Measurements from ENCODE around the gene CELA2A.
"Not testable (repeated sequence)": the region's sequence is repeated elsewhere in the genome, so short reads cannot be mapped to it uniquely, and the experiment has no call there.

The CELA2A gene

GRCh38 chr1:15472587-15472986 lies 16.1 kb downstream of the CELA2A start:
- no peak for TF ChIP-seq CTCF (IDR thresholded peaks at IDR 0.05; ENCODE audit: insufficient read depth, low read depth, low read length, missing control alignments)
- H3K4me3 ChIP-seq (ENCODE audit: low read depth, low read length), result no peak overlapping the region
- no peak for DNase-seq (ENCODE audit: low read depth)

- DNase-seq (ENCODE audit: low read depth), result no peak
- H3K4me3 ChIP-seq (ENCODE audit: low read depth, low read length), result no peak within 1 kb of the TSS
- no peak for TF ChIP-seq CTCF (IDR thresholded peaks at IDR 0.05; ENCODE audit: insufficient read depth, low read depth, low read length, missing control alignments)
Measured at GRCh38 chr1:15475752-15476314, 19.3 kb downstream of the CELA2A start, which contains the start of gene CELA2B. Gene CELA2B (plus strand): TSS chr1:15476104. CDS start chr1:15476126, 22 bp downstream.

GRCh38 chr1:15476927-15477326 lies 20.4 kb downstream of the CELA2A start:
- DNase-seq (ENCODE audit: low read depth), result no peak
- TF ChIP-seq CTCF (IDR thresholded peaks at IDR 0.05; ENCODE audit: insufficient read depth, low read depth, low read length, missing control alignments), result no peak
- H3K4me3 ChIP-seq (ENCODE audit: low read depth, low read length), result no peak overlapping the region

- DNase-seq (ENCODE audit: low read depth), result no peak
- no peak overlapping the region for H3K4me3 ChIP-seq (ENCODE audit: low read depth, low read length)
- no peak for TF ChIP-seq CTCF (IDR thresholded peaks at IDR 0.05; ENCODE audit: insufficient read depth, low read depth, low read length, missing control alignments)
Measured at GRCh38 chr1:15477646-15478212, 21.2 kb downstream of the CELA2A start.

GRCh38 chr1:15479654-15480347 lies 23.3 kb downstream of the CELA2A start:
- TF ChIP-seq CTCF (IDR thresholded peaks at IDR 0.05; ENCODE audit: insufficient read depth, low read depth, low read length, missing control alignments), result no peak
- DNase-seq (ENCODE audit: low read depth), result no peak
- no peak overlapping the region for H3K4me3 ChIP-seq (ENCODE audit: low read depth, low read length)

- DNase-seq (ENCODE audit: low read depth); H3K4me3 ChIP-seq (ENCODE audit: low read depth, low read length): not testable (repeated sequence)
Measured at GRCh38 chr1:15482455-15482854, 25.9 kb downstream of the CELA2A start.

- not testable (repeated sequence) for H3K4me3 ChIP-seq (ENCODE audit: low read depth, low read length); DNase-seq (ENCODE audit: low read depth)
Measured at GRCh38 chr1:15482983-15483543, 26.5 kb downstream of the CELA2A start.
